NCI-H510A treated with DMSO at 0.1 percent for 48 hours (cell line): Measurements from ENCODE around the gene DPYSL4.
"Not testable (repeated sequence)": the region's sequence is repeated elsewhere in the genome, so short reads cannot be mapped to it uniquely, and the experiment has no call there.

ENCODE experiments used
- DNase-seq: peaks from one replicate; lab custom pipeline; 2025; lab: John Stamatoyannopoulos, UW

DPYSL4 gene

DNA sequence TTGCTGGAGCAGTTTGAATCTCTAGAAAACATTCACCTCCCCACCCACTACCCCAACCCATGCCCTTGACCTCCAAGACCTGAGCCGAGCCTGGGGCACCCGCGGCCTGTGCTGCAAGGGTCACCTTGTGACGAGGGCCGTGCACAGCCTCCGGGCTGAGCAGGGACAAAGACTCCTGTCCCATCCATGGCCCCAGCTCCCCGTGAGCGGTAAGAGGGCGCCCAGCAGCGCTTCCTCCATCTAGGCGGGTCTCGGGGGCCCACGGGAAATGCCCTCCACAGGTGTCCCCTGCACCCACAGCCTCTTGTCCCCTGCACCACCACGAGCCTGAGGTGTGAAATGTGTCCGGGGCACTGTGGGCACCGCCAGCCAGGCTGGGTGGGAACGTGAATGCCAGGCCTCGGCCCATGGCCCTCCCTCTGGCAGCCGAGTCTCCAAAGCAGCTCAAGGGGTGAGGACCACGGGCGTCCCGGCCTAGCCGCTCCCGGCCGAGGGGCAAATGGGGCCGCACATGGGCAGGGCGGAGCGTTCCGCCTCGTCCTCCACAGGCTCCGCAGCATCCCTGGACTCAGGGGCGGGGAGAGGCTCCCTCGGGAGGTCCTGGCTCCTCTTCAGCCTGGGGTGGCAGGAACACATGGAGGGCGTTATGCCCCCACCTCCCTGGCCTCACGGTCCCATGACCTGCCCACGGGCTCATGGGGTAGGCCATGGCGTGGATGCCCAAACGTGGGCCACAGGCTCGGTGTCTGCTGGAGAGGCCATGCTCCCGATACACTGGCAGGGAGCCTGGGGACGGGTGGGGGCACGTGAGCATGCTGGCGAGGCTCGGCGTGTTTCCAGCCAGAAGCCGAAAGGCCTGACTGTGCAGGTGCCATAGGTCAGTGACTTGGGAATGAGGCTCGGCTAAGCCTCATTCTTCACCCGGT, 21.1 kb downstream of the DPYSL4 start:
- no peak for DNase-seq

GRCh38 chr10:132208462-132209050, 21.8 kb downstream of the DPYSL4 start:
- DNase-seq: no peak

- DNase-seq: no peak
Observed at GRCh38 chr10:132209130-132209529, 22.4 kb downstream of the DPYSL4 start.

DNA sequence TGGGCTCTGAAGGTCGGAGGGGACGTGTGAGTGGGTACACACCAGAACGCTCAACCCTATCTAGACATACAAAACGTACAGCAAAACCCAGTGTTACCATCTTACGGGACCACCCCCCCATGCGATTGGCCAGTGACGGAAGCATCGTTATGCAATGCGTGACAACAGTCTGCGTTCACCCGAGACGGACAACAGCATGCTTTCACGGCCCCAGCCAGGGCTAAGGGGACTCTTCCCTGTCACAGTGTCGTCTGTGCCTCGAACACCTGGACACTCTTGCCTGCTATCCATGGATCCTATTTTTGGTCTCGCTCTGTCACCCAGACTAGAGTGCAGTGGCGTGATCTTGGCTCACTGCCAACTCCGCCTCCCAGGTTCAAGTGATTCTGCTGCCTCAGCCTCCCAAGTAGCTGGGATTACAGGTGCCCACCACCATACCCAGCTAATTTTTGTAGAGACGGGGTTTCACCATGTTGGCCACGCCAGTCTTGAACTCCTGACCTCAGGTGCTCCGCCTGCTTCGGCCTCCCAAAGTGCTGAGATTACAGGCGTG, 23.3 kb downstream of the DPYSL4 start:
- no peak for DNase-seq

- DNase-seq: no peak
Observed at GRCh38 chr10:132210766-132211165, 24.0 kb downstream of the DPYSL4 start.

GRCh38 chr10:132211246-132211645, 24.5 kb downstream of the DPYSL4 start:
- DNase-seq: no peak

DNA sequence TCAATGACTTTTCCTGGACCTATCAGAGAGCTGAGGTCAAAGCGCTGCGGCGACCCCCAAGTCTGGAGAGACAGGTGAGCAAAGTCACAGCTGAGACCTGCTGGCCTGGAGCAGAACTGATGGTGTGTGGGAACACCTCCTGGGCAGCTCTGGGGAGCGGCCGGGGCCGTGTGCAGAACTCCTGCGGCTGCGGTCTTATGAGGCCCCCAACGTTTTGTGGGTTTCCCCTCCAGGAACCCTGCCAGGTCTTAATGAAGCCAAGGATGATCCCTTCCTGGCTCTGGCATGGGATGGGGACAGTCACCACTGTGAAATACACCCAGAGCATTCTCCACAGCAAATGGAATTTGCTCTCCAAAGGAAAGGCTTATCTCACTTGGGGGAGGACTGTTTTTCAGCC, 26.1 kb downstream of the DPYSL4 start:
- no peak for DNase-seq

- no peak for DNase-seq
Observed at GRCh38 chr10:132213917-132214316, 27.2 kb downstream of the DPYSL4 start.

DNA sequence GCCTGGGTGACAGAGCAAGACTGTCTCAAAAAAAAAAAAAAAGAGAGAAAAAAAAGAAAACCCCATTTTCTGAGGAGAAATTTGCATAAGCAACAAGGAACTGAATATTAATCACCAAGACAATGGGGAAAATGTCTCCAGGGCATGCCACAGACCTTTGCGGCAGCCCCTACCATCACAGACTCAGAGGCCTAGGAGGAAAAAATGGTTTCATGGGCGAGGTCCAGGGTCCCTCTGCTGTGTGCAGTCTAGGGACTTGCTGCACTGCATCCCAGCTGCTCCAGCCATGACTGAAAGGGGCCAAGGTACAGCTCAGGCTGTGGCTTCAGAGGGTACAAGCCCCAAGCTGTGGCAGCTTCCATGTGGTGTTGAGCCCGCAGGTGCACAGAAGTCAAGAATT, 29.7 kb downstream of the DPYSL4 start:
- not testable (repeated sequence) for DNase-seq

DNA sequence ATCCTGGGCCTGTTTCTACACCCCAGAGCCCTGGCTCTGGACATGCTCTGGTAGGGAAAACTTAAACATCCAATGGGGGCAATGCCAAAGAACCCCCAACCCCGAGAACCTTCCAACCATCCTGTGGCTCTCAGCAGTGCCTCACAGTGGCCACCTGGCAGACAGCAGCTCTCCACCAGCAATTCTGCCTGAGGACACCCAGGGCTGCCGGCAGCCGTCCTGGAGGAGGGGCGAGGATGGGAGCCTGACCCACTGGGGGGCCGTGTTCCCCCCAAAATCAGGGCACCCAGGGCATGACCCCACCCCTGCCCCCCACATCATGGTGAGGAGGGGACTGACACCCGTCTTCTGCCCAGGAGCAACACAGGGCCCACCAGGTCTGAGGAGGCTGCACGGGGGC, 32.7 kb downstream of the DPYSL4 start:
- DNase-seq: no peak

DNA sequence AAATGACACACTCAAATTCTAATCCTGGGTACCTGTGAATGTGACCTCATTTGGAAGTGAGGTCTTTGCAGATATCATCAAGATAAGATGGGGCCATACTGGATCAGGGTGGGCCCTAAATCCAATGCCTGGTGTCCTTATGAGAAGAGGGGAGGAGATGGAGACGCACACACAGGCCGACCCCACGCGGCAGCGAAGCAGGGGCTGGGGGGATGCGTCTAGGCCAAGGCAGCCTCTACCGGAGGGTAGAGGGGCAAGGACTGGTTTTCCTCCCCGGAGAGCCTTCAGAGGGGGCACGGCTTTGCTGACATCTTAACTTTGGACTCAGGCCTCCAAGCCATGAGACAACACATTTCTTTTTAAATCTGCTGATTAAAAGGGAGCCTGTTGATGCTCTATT, 33.3 kb downstream of the DPYSL4 start:
- DNase-seq: no peak

DNA sequence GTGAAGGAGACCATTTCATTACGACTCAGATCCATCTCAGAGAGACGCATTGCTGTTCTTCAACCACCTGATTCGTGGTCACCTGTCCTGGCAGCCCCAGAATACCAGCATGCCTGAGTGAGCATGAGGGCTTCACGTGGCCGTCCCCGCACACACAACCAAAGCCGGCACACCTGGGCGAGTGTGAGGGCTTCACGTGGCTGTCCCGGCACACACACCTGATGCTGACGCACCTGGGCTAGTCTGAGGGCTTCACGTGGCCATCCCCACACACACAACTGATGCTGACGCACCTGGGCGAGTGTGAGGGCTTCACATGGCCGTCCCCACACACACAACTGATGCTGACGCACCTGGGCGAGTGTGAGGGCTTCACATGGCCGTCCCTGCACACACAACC, 34.2 kb downstream of the DPYSL4 start:
- DNase-seq: not testable (repeated sequence)

GRCh38 chr10:132222726-132223125, 36.0 kb downstream of the DPYSL4 start:
- DNase-seq: no peak

GRCh38 chr10:132223156-132223590, 36.4 kb downstream of the DPYSL4 start:
- DNase-seq: no peak

- no peak for DNase-seq
Observed at GRCh38 chr10:132223611-132224342, 37.0 kb downstream of the DPYSL4 start.

DNA sequence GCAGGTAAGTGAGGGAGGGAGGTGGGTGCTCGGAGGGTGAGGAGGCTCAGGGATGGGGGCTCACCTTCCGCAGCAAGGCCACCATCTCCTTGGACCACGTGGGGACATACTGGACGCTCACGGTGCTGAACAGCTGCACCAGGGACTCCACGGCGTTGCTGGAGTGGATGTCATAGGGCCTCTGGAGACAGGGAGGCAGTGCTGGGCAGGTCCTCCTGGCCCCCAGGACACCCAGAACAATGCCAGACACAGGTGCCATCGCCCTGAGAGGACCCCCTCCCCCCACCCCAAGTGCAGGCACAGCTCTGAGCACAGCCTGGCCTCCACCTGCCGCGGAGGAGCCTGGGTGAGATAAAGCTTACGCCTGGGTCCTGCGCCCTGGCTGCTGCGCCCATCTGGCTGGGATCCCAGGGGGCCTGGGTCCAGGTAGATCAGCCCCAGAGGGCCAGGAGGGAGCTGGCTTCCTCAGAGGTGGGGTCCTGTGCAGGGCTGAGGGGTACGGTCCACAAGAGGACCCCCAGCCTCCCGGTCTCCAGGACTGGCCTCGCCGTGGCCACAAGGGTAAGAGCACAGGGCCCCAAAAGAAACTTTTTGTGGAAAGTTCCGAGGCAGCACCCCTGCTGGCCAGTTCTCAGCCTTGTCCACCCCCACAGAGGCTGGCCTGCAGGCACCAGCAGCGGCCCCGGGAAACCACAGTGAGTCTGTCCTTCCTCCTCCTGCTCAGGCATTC, 37.8 kb downstream of the DPYSL4 start:
- DNase-seq: no peak

- no peak for DNase-seq
Observed at GRCh38 chr10:132225073-132225848, 38.5 kb downstream of the DPYSL4 start.

DNA sequence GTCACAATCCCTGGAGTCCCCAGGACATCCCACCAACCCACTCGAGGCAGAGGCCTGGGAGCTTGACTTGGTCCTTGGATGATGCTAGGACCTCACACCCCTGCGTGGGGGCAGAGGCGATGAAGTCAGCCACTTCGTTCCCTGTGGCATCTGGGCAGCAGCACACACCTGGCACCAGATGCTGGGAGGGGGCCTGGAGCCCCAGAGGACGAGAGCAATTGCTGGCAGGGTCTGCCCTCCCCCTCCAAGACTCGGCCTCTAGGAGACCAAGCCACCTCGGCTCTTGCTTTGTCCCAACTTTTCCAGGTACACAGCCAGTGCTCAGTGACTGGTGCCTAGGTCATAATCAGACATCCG, 39.1 kb downstream of the DPYSL4 start:
- no peak for DNase-seq

GRCh38 chr10:132226586-132227405, 40.0 kb downstream of the DPYSL4 start:
- no peak for DNase-seq

DNA sequence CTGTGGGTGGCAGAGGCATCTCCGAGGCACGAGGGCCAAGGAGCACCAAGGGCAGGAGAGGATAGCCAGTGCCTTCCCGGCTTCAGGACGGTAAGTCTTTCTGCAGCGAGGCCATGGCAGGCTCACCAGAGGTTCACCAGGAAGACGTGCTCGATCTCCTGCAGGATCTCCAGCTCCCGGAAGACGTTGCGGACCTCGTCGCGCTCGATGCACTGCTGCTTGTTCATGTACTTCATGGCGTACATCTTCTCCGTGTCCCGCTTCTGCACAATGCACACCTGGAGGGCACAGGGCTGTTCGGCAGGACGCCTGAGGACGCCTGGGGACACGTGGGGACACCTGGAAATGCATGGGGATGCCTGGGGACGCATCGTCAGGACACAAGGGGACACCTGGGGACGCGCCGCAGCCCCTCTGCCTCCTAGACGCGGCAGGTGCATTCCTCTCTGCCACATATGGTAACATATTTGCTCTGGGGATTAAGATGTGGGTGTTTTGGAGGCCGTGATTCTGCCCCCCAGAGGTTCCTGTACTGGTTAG, 41.2 kb downstream of the DPYSL4 start:
- DNase-seq: no peak
